ENCODE results near the gene TOMM5. TPM values are rescaled to one million over a fixed set of nuclear protein-coding genes. Genes with fewer than 3 reads are reported as not detected.

TOMM5 gene
- total RNA-seq, 1 experiment from 2014 or later = 161 TPM

DNA sequence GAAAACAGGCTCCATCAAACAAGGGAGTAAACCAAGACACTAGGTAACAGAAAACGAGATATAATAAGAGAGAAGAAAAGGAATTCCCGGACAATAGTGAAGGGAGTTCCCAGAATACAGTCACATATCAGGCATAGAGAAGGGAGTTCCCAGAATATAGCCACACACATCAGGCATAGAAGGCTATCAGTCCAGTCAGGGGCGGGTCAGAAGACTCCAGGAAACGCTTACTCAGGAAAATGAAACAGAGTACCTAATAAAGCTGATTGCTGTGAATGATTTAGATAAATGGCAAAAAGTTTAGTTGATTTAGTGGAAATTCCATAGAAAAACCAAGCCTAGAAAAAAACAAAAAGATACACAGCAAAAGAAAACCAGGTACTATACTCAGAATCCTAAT lies 4.9 kb downstream of the TOMM5 start:
- H3K36me3 ChIP-seq (ENCODE audit: control insufficient read depth in 1 of 2, insufficient read depth in 2 of 2, low read length in 2 of 2) = peaks cover 49 to 67% of the 10 kb centered on the region in 2 experiments
- no peak overlapping the region for H3K4me3 ChIP-seq (replicated peaks in 1 of 2; ENCODE audit: low read depth in 1 of 2, low read length in 2 of 2)
- H3K4me1 ChIP-seq (ENCODE audit: control insufficient read depth in 1 of 2, insufficient read depth in 2 of 2, low read length in 2 of 2) = peaks cover 12 to 15% of the 10 kb centered on the region in 2 experiments
- POLR2A ChIA-PET = no interaction called here
- H3K27ac ChIP-seq (ENCODE audit: low read depth, low read length) = no peak overlapping the region
- H3K79me2 ChIP-seq (ENCODE audit: insufficient read depth, low read length) = peaks cover 100% of the 10 kb centered on the region
- intact Hi-C loops (cut with micrococcal nuclease) = loop anchor here (10.0 kb wide), 3 partner anchors 103 to 817 kb away; partner anchors contain the start of genes EXOSC3 and POLR1E
- H3K9me2 ChIP-seq (ENCODE audit: insufficient read depth) = no peaks in the 10 kb centered on the region
- H2AFZ ChIP-seq (ENCODE audit: low read depth, low read length, poor library complexity, severe bottlenecking) = no peak overlapping the region
- H3K4me2 ChIP-seq (ENCODE audit: low read length) = no peak overlapping the region
- RAD21 ChIA-PET (ENCODE audit: low non-redundant PET in 1 of 2, low total read pairs in 2 of 2, uncharacterized antibody in 2 of 2, unreplicated experiment in 2 of 2) = no interaction called here
- no peak for ATAC-seq
- CTCF ChIA-PET = no interaction called here
- no peaks in the 10 kb centered on the region for H3K27me3 ChIP-seq (ENCODE audit: insufficient read depth, low read length)
- no TSS peak for BruUV-seq (replicated peaks)
- peaks cover 58% of the 10 kb centered on the region; the same call in 1 of the 2 replicates for H4K20me1 ChIP-seq (ENCODE audit: insufficient read depth)
- H3K9me3 ChIP-seq (ENCODE audit: control insufficient read depth in 1 of 2, insufficient read depth in 1 of 2, low read depth in 1 of 2, low read length in 2 of 2) = no peaks in the 10 kb centered on the region
- DNase-seq (ENCODE audit: low read depth, low spot score) = no peak
- TF ChIP-seq ZBTB33 (IDR thresholded peaks at IDR 0.05; ENCODE audit: extremely low read depth, insufficient replicate concordance, low read length) (no peak), SP1 (IDR thresholded peaks at IDR 0.05; ENCODE audit: low read depth) (no peak), ELF1 (IDR thresholded peaks at IDR 0.05; ENCODE audit: borderline replicate concordance, low read depth) (no peak), POLR2AphosphoS5 (IDR thresholded peaks at IDR 0.05; ENCODE audit: low read depth, low read length) (no peak), POLR2A (IDR thresholded peaks at IDR 0.05; ENCODE audit: borderline replicate concordance, extremely low read depth, insufficient read depth, insufficient read length) (no peak), JUND (IDR thresholded peaks at IDR 0.05) (no peak)
- no peak overlapping the region for H3K9ac ChIP-seq (ENCODE audit: low read length)

DNA sequence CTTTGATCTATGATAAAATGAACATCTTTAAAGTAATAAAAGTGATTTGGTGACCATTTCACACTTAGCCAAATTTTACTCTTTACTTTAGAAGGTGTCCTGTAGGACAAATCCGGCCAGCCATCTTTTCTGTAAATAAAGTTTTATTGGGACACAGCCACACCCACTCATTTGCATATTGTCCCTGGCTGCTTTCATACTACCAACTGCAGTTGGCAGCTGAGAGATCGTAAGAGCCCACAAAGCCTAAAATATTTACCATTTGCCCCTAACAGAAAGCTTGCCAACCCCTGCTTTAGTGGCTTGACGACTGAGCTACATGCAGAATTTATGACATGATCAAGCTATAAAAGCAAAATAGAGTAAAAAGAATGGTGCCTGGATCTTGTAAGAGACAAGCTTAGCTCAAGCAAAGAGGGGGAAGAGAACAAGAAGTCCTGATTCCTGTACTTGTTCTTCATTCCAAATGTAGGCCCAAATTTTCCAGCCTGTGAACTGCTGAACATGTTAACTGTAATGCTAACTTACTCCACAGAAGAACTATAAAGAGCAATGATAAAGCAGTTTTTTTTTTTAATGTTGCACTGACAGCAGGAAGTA lies 8.8 kb downstream of the TOMM5 start:
- Histone ChIP-seq H3K9me3 (ENCODE audit: control insufficient read depth in 1 of 2, insufficient read depth in 1 of 2, low read depth in 1 of 2, low read length in 2 of 2) (no peaks in the 10 kb centered on the region), H2AFZ (ENCODE audit: low read depth, low read length, poor library complexity, severe bottlenecking) (no peak overlapping the region), H3K79me2 (ENCODE audit: insufficient read depth, low read length) (peaks cover 99% of the 10 kb centered on the region), H3K4me1 (ENCODE audit: control insufficient read depth in 1 of 2, insufficient read depth in 2 of 2, low read length in 2 of 2) (no peaks in the 10 kb centered on the region), H3K27ac (ENCODE audit: low read depth, low read length) (no peak overlapping the region), H3K4me3 (replicated peaks in 1 of 2; ENCODE audit: low read depth in 1 of 2, low read length in 2 of 2) (no peak overlapping the region), H3K9me2 (ENCODE audit: insufficient read depth) (no peaks in the 10 kb centered on the region), H3K36me3 (ENCODE audit: control insufficient read depth in 1 of 2, insufficient read depth in 2 of 2, low read length in 2 of 2) (peaks cover 63 to 72% of the 10 kb centered on the region in 2 experiments), H3K4me2 (ENCODE audit: low read length) (no peak overlapping the region), H3K9ac (ENCODE audit: low read length) (no peak overlapping the region), H3K27me3 (ENCODE audit: insufficient read depth, low read length) (no peaks in the 10 kb centered on the region), H4K20me1 (ENCODE audit: insufficient read depth) (peaks cover 48% of the 10 kb centered on the region; the same call in 1 of the 2 replicates)
- intact Hi-C loops (cut with micrococcal nuclease) = loop anchor here (2.0 to 10.0 kb wide), 5 partner anchors 99 to 821 kb away; partner anchors contain the start of genes EXOSC3 and POLR1E
- RAD21 ChIA-PET (ENCODE audit: low non-redundant PET in 1 of 2, low total read pairs in 2 of 2, uncharacterized antibody in 2 of 2, unreplicated experiment in 2 of 2) = no interaction called here
- ATAC-seq = no peak
- POLR2A ChIA-PET = no interaction called here
- CTCF ChIA-PET = interaction anchor here (1.0 kb wide), 1 partner anchor 9 kb away, joined by 4 read pairs; the partner anchor contains the start of gene TOMM5
- no peak for DNase-seq (ENCODE audit: low read depth, low spot score)
- no TSS peak for BruUV-seq (replicated peaks)
- TF ChIP-seq REST (IDR thresholded peaks at IDR 0.05; ENCODE audit: low read depth) (no peak), ZNF274 (IDR thresholded peaks at IDR 0.05; ENCODE audit: low read depth, low read length) (no peak), FOSL1 (IDR thresholded peaks at IDR 0.05; ENCODE audit: low read depth) (no peak), SIN3A (IDR thresholded peaks at IDR 0.05; ENCODE audit: low read depth) (no peak)
- TF ChIP-seq, protein P1, sequence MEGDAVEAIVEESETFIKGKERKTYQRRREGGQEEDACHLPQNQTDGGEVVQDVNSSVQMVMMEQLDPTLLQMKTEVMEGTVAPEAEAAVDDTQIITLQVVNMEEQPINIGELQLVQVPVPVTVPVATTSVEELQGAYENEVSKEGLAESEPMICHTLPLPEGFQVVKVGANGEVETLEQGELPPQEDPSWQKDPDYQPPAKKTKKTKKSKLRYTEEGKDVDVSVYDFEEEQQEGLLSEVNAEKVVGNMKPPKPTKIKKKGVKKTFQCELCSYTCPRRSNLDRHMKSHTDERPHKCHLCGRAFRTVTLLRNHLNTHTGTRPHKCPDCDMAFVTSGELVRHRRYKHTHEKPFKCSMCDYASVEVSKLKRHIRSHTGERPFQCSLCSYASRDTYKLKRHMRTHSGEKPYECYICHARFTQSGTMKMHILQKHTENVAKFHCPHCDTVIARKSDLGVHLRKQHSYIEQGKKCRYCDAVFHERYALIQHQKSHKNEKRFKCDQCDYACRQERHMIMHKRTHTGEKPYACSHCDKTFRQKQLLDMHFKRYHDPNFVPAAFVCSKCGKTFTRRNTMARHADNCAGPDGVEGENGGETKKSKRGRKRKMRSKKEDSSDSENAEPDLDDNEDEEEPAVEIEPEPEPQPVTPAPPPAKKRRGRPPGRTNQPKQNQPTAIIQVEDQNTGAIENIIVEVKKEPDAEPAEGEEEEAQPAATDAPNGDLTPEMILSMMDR (IDR thresholded peaks at IDR 0.05 in 2 of 3, conservative IDR thresholded peaks at IDR 0.05 in 1 of 3; ENCODE audit: borderline replicate concordance in 1 of 3, insufficient read depth in 1 of 3, low read depth in 2 of 3, low read length in 2 of 3) = no peak
